DND-41 (cell line): ENCODE measurements around the gene GMPR.

Experiments
- ATAC-seq: fragments of 200-7000 bp; cut with Tn5 transposase; 3 replicates; pipeline ENCODE4 v1.9.1; 2021; ENCODE audit warnings: low read depth; ENCODE audit not compliant: insufficient read depth
- DNase-seq: peaks from one replicate; pipeline ENCODE4 v3.0.0-alpha.2; 2020
- H2AFZ ChIP-seq: 2 replicates; pipeline ENCODE4 v1.6.0; 2012; ENCODE audit warnings: low read depth, low read length
- H3K27ac ChIP-seq: 2 replicates; pipeline ENCODE4 v1.5.1; 2012; ENCODE audit warnings: low read length, inconsistent platforms
- H3K27me3 ChIP-seq: fragments of 200-600 bp; sonication (generic); 2 replicates; pipeline ENCODE4 v1.6.0; 2012; ENCODE audit warnings: low read length, mild to moderate bottlenecking, inconsistent platforms; ENCODE audit not compliant: insufficient read depth, poor library complexity
- H3K36me3 ChIP-seq: 2 replicates; pipeline ENCODE4 v1.5.1; 2012; ENCODE audit warnings: low read length, inconsistent platforms; ENCODE audit not compliant: insufficient read depth
- H3K4me1 ChIP-seq: 2 replicates; pipeline ENCODE4 v1.5.1; 2012; ENCODE audit warnings: mild to moderate bottlenecking, low read length; ENCODE audit not compliant: insufficient read depth
- H3K4me2 ChIP-seq: 2 replicates; pipeline ENCODE4 v1.6.0; 2012; ENCODE audit warnings: mild to moderate bottlenecking, moderate library complexity, low read length, inconsistent platforms; ENCODE audit not compliant: insufficient read depth
- H3K4me3 ChIP-seq, 2 experiments: fragments of 200-600 bp in 1 of 2; shearing (Covaris generic) in 1 of 2; 2 replicates each; pipeline ENCODE4 v1.5.1; 2012 to 2016; ENCODE audit warnings: inconsistent platforms in 2 of 2, low read length in 2 of 2, mild to moderate bottlenecking in 2 of 2, low read depth in 1 of 2, moderate library complexity in 1 of 2
- H3K79me2 ChIP-seq: 2 replicates; pipeline ENCODE4 v1.6.0; 2012; ENCODE audit warnings: low read length, inconsistent platforms; ENCODE audit not compliant: insufficient read depth
- H3K9ac ChIP-seq: 2 replicates; pipeline ENCODE4 v1.6.0; 2012; ENCODE audit warnings: low read depth, mild to moderate bottlenecking, inconsistent platforms, low read length, moderate library complexity
- H3K9me3 ChIP-seq: 2 replicates; pipeline ENCODE4 v1.5.1; 2012; ENCODE audit warnings: low read length, moderate library complexity, mild to moderate bottlenecking, inconsistent platforms; ENCODE audit not compliant: insufficient read depth, severe bottlenecking
- H4K20me1 ChIP-seq: 2 replicates; pipeline ENCODE4 v1.6.0; 2012; ENCODE audit warnings: low read length; ENCODE audit not compliant: insufficient read depth
- EZH2 ChIP-seq: IDR thresholded peaks from 3 replicates; pipeline ENCODE4 v1.6.1; 2012; ENCODE audit warnings: borderline replicate concordance, low read depth, mild to moderate bottlenecking, moderate library complexity, low read length, inconsistent platforms; ENCODE audit not compliant: severe bottlenecking
- TF ChIP-seq, protein P1 (sequence below): IDR thresholded peaks from 2 replicates; pipeline ENCODE4 v1.5.1; 2012; ENCODE audit warnings: borderline replicate concordance, low read length, moderate library complexity, mild to moderate bottlenecking; ENCODE audit not compliant: poor library complexity, severe bottlenecking; ENCODE audit errors: extremely low read depth

The GMPR gene

DNA sequence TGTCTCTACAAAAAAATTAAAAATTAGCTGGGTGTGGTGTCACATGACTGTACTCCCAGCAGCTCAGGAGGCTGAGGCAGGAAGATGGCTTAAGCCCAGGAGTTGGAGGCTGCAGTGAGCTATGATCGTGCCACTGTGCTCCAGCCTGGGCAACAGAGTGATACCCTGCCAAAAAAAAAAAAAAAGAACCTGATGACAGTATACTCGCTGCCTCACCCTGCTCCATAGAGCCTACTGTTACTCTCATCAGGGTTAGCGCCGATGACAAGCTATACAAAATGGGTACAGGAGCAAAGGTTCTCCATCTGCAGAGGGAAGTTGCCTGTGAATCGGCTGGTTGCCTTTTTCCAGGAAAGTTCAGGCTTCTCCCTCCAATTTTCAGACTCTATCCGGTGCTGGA lies 53.4 kb downstream of the GMPR start:
- DNase-seq (no peak), ATAC-seq (no peak)
- H3K4me3 ChIP-seq, result no peak overlapping the region
- no peaks in the 10 kb centered on the region for H3K36me3 ChIP-seq
- no peak overlapping the region for H3K4me2 ChIP-seq
- no peak for TF ChIP-seq EZH2
- TF ChIP-seq, protein P1, sequence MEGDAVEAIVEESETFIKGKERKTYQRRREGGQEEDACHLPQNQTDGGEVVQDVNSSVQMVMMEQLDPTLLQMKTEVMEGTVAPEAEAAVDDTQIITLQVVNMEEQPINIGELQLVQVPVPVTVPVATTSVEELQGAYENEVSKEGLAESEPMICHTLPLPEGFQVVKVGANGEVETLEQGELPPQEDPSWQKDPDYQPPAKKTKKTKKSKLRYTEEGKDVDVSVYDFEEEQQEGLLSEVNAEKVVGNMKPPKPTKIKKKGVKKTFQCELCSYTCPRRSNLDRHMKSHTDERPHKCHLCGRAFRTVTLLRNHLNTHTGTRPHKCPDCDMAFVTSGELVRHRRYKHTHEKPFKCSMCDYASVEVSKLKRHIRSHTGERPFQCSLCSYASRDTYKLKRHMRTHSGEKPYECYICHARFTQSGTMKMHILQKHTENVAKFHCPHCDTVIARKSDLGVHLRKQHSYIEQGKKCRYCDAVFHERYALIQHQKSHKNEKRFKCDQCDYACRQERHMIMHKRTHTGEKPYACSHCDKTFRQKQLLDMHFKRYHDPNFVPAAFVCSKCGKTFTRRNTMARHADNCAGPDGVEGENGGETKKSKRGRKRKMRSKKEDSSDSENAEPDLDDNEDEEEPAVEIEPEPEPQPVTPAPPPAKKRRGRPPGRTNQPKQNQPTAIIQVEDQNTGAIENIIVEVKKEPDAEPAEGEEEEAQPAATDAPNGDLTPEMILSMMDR, result no peak
- H3K27me3 ChIP-seq, result peaks cover 4% of the 10 kb centered on the region
- H3K27ac ChIP-seq, result no peak overlapping the region
- H3K79me2 ChIP-seq, result no peaks in the 10 kb centered on the region
- no peak overlapping the region for H3K9ac ChIP-seq
- H3K4me1 ChIP-seq, result no peaks in the 10 kb centered on the region
- no peak overlapping the region for H2AFZ ChIP-seq
- no peaks in the 10 kb centered on the region for H3K9me3 ChIP-seq
- H4K20me1 ChIP-seq, result no peaks in the 10 kb centered on the region

DNA sequence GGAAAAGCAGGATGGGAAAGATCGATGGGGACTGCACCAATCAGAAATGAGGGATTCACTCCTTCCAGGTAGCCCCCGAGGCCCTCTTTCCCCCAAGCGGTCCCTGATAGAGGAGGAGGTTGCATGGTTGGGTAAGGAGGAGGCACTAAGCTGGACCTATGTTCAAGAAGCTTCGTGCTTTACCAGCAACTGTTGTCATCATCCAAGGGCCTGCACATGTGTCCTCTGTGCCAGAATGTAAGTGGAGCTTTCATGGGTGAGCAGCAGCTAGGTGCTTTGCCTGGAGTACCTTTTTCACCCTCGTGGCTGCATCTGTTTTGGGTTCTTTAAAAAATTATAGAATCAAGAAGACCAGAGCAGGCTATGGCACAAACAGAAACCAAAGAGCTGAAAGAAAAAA lies 54.0 kb downstream of the GMPR start:
- H3K9me3 ChIP-seq, result no peaks in the 10 kb centered on the region
- H3K27me3 ChIP-seq, result peaks cover 4% of the 10 kb centered on the region
- no peak for DNase-seq
- H3K36me3 ChIP-seq, result no peaks in the 10 kb centered on the region
- H3K9ac ChIP-seq, result no peak overlapping the region
- H4K20me1 ChIP-seq, result no peaks in the 10 kb centered on the region
- H3K4me1 ChIP-seq, result no peaks in the 10 kb centered on the region
- no peak overlapping the region for H3K4me2 ChIP-seq
- ATAC-seq, result no peak
- TF ChIP-seq, protein P1, result no peak
- TF ChIP-seq EZH2, result no peak
- H3K79me2 ChIP-seq, result no peaks in the 10 kb centered on the region
- H3K4me3 ChIP-seq, result no peak overlapping the region
- H3K27ac ChIP-seq, result no peak overlapping the region
- no peak overlapping the region for H2AFZ ChIP-seq

DNA sequence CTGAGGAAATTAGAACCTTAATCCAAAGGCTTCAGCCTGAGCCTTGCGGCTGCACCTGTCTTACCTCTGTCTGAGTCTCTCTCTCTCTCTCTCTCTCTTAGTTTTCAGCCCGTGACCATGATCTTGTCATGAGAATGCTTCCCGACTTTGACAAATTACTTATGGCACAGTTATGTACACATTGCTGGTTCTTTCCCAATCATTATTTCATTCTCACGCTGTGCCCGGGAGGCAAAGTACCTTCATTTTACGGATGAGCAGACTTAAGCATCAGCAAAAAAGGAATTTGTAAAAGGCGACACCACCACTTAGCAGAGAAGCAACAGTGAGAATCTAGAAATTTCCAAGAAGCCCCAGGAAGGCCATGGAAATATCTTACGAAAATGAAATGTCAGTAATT lies 54.6 kb downstream of the GMPR start:
- DNase-seq, result no peak
- Histone ChIP-seq H3K79me2 (no peaks in the 10 kb centered on the region), H3K4me3 (no peak overlapping the region), H4K20me1 (no peaks in the 10 kb centered on the region), H3K4me2 (no peak overlapping the region), H3K27me3 (peaks cover 4% of the 10 kb centered on the region), H3K27ac (no peak overlapping the region), H2AFZ (no peak overlapping the region), H3K9ac (no peak overlapping the region), H3K9me3 (no peaks in the 10 kb centered on the region), H3K4me1 (no peaks in the 10 kb centered on the region), H3K36me3 (no peaks in the 10 kb centered on the region)
- no peak for ATAC-seq
- TF ChIP-seq EZH2, result no peak
- TF ChIP-seq, protein P1, result no peak

DNA sequence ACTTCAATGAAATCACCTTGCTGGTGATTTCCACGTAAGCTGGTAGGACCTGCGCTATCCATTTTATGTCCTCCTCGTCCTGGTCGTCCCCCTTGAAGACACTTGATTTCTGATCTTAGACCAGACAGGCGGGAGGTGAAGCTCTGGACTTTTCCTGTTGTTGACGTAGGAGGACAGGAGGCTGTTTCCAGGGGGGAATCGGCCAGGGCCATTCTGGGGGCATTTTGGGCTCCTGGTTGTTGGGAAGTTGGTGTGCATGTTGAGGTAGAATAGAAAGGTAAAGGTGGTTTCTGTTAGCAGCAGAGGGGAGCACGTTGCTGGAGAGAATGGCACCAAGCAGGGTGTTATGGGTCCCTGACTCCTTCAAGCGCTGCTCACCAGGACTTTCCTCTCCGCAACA lies 56.0 kb downstream of the GMPR start:
- Histone ChIP-seq H3K9ac (no peak overlapping the region), H4K20me1 (no peaks in the 10 kb centered on the region), H3K36me3 (no peaks in the 10 kb centered on the region), H3K4me2 (no peak overlapping the region), H2AFZ (no peak overlapping the region), H3K4me3 (no peak overlapping the region), H3K27ac (no peak overlapping the region), H3K9me3 (no peaks in the 10 kb centered on the region), H3K27me3 (peaks cover 4% of the 10 kb centered on the region), H3K79me2 (no peaks in the 10 kb centered on the region), H3K4me1 (no peaks in the 10 kb centered on the region)
- DNase-seq (no peak), ATAC-seq (no peak)
- TF ChIP-seq, protein P1, result no peak
- TF ChIP-seq EZH2, result no peak
